ENCODE data around the gene NUCB1. TPM values are rescaled to one million over a fixed set of nuclear protein-coding genes. Genes with fewer than 3 reads are reported as not detected.
A peak's percentile ranks its signal among the peaks of the same experiment; 100 is the strongest.

Gene NUCB1
- total RNA-seq, 1 experiment from 2014 or later, result 125 TPM

- Histone ChIP-seq H3K27me3 (ENCODE audit: insufficient read depth, low read length) (no peaks in the 10 kb centered on the region), H2BK120ac (ENCODE audit: low read depth, low read length, poor library complexity, severe bottlenecking) (peak within 1 kb of the TSS; percentile 71), H2AFZ (ENCODE audit: low read length) (peak within 1 kb of the TSS; percentile 2), H2AK5ac (ENCODE audit: insufficient read length, low read length) (no peak within 1 kb of the TSS), H2BK15ac (ENCODE audit: low read depth, low read length) (no peak within 1 kb of the TSS), H4K91ac (ENCODE audit: insufficient read length, low read depth, low read length) (no peak within 1 kb of the TSS), H2BK20ac (ENCODE audit: low read depth, low read length, poor library complexity, severe bottlenecking) (no peak within 1 kb of the TSS), H3K4ac (ENCODE audit: low read depth, low read length) (no peak within 1 kb of the TSS; the same call in 1 of the 2 replicates), H4K20me1 (ENCODE audit: control insufficient read depth, insufficient read depth, insufficient read length) (no peaks in the 10 kb centered on the region), H3K23me2 (ENCODE audit: insufficient read length, low read depth, low read length, poor library complexity, severe bottlenecking) (peaks cover 8% of the 10 kb centered on the region), H3K4me2 (ENCODE audit: insufficient read depth, insufficient read length, low read length) (peak within 1 kb of the TSS; percentile 64), H3K4me1 (ENCODE audit: insufficient read depth, low read length) (no peaks in the 10 kb centered on the region), H2BK12ac (ENCODE audit: insufficient read length, low read depth, low read length) (no peak within 1 kb of the TSS), H3K56ac (ENCODE audit: insufficient read length, low read depth, low read length) (no peak within 1 kb of the TSS), H3K9me3 (ENCODE audit: control insufficient read depth, low read depth, low read length) (no peaks in the 10 kb centered on the region), H2BK5ac (ENCODE audit: insufficient read length, low read length) (no peak within 1 kb of the TSS), H3K23ac (ENCODE audit: insufficient read length, low read depth, low read length) (no peak within 1 kb of the TSS), H3T11ph (ENCODE audit: low read length) (no peak within 1 kb of the TSS), H3K79me2 (ENCODE audit: insufficient read depth, low read length) (no peaks in the 10 kb centered on the region), H3K9ac (ENCODE audit: extremely low read depth, insufficient read length, low read length) (peak within 1 kb of the TSS; percentile 77), H3K79me1 (ENCODE audit: insufficient read depth, low read depth, low read length, poor library complexity, severe bottlenecking) (peaks cover 4% of the 10 kb centered on the region), H3K27ac (ENCODE audit: insufficient read length, low read depth, low read length) (no peak within 1 kb of the TSS), H3K18ac (ENCODE audit: insufficient read length, low read depth, low read length) (peak within 1 kb of the TSS; percentile 63), H3K14ac (ENCODE audit: insufficient read depth, low read length) (peak within 1 kb of the TSS; percentile 81; the same call in 1 of the 2 replicates), H4K8ac (replicated peaks; ENCODE audit: insufficient read length, low read depth, low read length) (no peak within 1 kb of the TSS), H4K5ac (ENCODE audit: insufficient read length, low read depth, low read length) (no peak within 1 kb of the TSS)
- Mint-ChIP-seq H3K36me3 (ENCODE audit: insufficient read depth in 1 of 3, low read depth in 3 of 3) (peaks cover 17 to 42% (median 37%) of the 10 kb centered on the region in 3 experiments; a peak in 6 of 7 replicates), H3K27me3 (ENCODE audit: low read depth) (peaks cover 10% of the 10 kb centered on the region), H3K4me1 (peaks cover 14 to 15% of the 10 kb centered on the region in 2 experiments), H3K27ac (peak within 1 kb of the TSS; percentile 76 to 93 (median 90); a peak in 6 of 7 replicates), H3K4me3 (peak within 1 kb of the TSS; percentile 79 to 81), H3K9me3 (no peaks in the 10 kb centered on the region)
- DNase-seq, result peak; percentile 99
- TF ChIP-seq, protein P1, sequence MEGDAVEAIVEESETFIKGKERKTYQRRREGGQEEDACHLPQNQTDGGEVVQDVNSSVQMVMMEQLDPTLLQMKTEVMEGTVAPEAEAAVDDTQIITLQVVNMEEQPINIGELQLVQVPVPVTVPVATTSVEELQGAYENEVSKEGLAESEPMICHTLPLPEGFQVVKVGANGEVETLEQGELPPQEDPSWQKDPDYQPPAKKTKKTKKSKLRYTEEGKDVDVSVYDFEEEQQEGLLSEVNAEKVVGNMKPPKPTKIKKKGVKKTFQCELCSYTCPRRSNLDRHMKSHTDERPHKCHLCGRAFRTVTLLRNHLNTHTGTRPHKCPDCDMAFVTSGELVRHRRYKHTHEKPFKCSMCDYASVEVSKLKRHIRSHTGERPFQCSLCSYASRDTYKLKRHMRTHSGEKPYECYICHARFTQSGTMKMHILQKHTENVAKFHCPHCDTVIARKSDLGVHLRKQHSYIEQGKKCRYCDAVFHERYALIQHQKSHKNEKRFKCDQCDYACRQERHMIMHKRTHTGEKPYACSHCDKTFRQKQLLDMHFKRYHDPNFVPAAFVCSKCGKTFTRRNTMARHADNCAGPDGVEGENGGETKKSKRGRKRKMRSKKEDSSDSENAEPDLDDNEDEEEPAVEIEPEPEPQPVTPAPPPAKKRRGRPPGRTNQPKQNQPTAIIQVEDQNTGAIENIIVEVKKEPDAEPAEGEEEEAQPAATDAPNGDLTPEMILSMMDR (conservative IDR thresholded peaks at IDR 0.05), result peak; percentile 11; the same call in 1 of the 3 replicates
- no CpG with 5 or more reads among the region's 71 CpGs for WGBS (ENCODE audit: extremely low coverage, insufficient read length, low lambda C conversion rate)
Observed at GRCh38 chr19:48954595-48955307, 54.6 kb downstream of the NUCB1 start, which contains the start of gene BAX. Gene BAX, plus strand, starts transcription at chr19:48954875. Its CDS starts 54 bp downstream, at chr19:48954929.

All from H9 (cell line).